Liver (tissue), 9 donors: ENCODE data around the gene TTC39C. TPM values are rescaled to one million over a fixed set of nuclear protein-coding genes. Genes with fewer than 3 reads are reported as not detected.

Source experiments
- DNase-seq: peaks from one replicate; pipeline ENCODE4 v3.0.0-alpha.2; 2017; ENCODE audit warnings: low spot score
- H3K27ac ChIP-seq, 2 donors: one replicate each; pipeline ENCODE4 v1.7.0; 2013; ENCODE audit warnings: inconsistent platforms in 2 of 2, low read length in 2 of 2, control low read depth in 1 of 2, low read depth in 1 of 2, mild to moderate bottlenecking in 1 of 2
- H3K27me3 ChIP-seq, 4 donors: one replicate each; pipeline versions ENCODE4 v1.6.1 to v1.7.0; 2013; ENCODE audit warnings: low read length in 3 of 4, inconsistent platforms in 1 of 4, mild to moderate bottlenecking in 1 of 4, moderate library complexity in 1 of 4; ENCODE audit not compliant: control insufficient read depth in 4 of 4, insufficient read depth in 4 of 4
- H3K36me3 ChIP-seq, 4 donors: one replicate each; pipeline versions ENCODE4 v1.6.1 to v1.7.0; 2013; ENCODE audit warnings: low read length in 3 of 4, mild to moderate bottlenecking in 3 of 4, low read depth in 1 of 4, moderate library complexity in 1 of 4; ENCODE audit not compliant: control insufficient read depth in 4 of 4, insufficient read depth in 3 of 4
- H3K4me1 ChIP-seq, 4 donors: one replicate each; pipeline versions ENCODE4 v1.6.1 to v1.7.0; 2013; ENCODE audit warnings: low read length in 3 of 4, mild to moderate bottlenecking in 3 of 4, moderate library complexity in 1 of 4; ENCODE audit not compliant: control insufficient read depth in 4 of 4, insufficient read depth in 4 of 4
- H3K4me3 ChIP-seq, 3 donors: one replicate each; pipeline versions ENCODE4 v1.6.1 to v1.7.0; 2013; ENCODE audit warnings: low read length in 3 of 3, control low read depth in 1 of 3, low read depth in 1 of 3, mild to moderate bottlenecking in 1 of 3
- H3K9ac ChIP-seq, 2 donors: one replicate each; pipeline ENCODE4 v1.7.0; 2013; ENCODE audit warnings: low read length in 2 of 2, mild to moderate bottlenecking in 2 of 2, moderate library complexity in 2 of 2, control low read depth in 1 of 2, low read depth in 1 of 2
- H3K9me3 ChIP-seq, 4 donors: one replicate each; pipeline versions ENCODE4 v1.6.1 to v1.7.0; 2013; ENCODE audit warnings: low read length in 3 of 4; ENCODE audit not compliant: control insufficient read depth in 4 of 4
- ATF3 ChIP-seq: IDR thresholded peaks from 2 replicates; pipeline ENCODE4 v1.6.1; 2016; ENCODE audit warnings: antibody characterized with exemption
- CTCF ChIP-seq: fragments of 150-350 bp; IDR thresholded peaks from 2 replicates; pipeline ENCODE4 v1.5.1; 2017; ENCODE audit warnings: improper control_type of control experiment, low read depth, low read length; ENCODE audit not compliant: missing input control
- EGR1 ChIP-seq, 2 donors: IDR thresholded peaks; 2 replicates each; pipeline ENCODE4 v1.6.1; 2016 to 2018; ENCODE audit warnings: antibody characterized with exemption in 2 of 2, low read depth in 2 of 2
- FOXA1 ChIP-seq: IDR thresholded peaks from 2 replicates; pipeline ENCODE4 v1.6.1; 2016; ENCODE audit warnings: antibody characterized with exemption
- FOXA2 ChIP-seq: IDR thresholded peaks from 2 replicates; pipeline ENCODE4 v1.6.1; 2016; ENCODE audit warnings: antibody characterized with exemption
- GABPA ChIP-seq, 2 donors: IDR thresholded peaks in 1 of 2; conservative IDR thresholded peaks in 1 of 2; 2 replicates each; pipeline ENCODE4 v1.6.1; 2016; ENCODE audit warnings: antibody characterized with exemption in 2 of 2, mild to moderate bottlenecking in 1 of 2, moderate library complexity in 1 of 2
- HNF4A ChIP-seq, 2 donors: conservative IDR thresholded peaks; 2 replicates each; pipeline ENCODE4 v1.6.1; 2016; ENCODE audit warnings: antibody characterized with exemption in 2 of 2, mild to moderate bottlenecking in 2 of 2
- HNF4G ChIP-seq: IDR thresholded peaks from 2 replicates; pipeline ENCODE4 v1.6.1; 2016; ENCODE audit warnings: antibody characterized with exemption
- NR2F2 ChIP-seq: IDR thresholded peaks from 2 replicates; pipeline ENCODE4 v1.6.1; 2016; ENCODE audit warnings: antibody characterized with exemption
- RAD21 ChIP-seq, 2 donors: IDR thresholded peaks; 2 replicates each; pipeline ENCODE4 v1.6.1; 2016; ENCODE audit warnings: antibody characterized with exemption in 2 of 2, mild to moderate bottlenecking in 2 of 2
- RXRA ChIP-seq, 2 donors: IDR thresholded peaks; 2 replicates each; pipeline ENCODE4 v1.6.1; 2017 to 2018; ENCODE audit warnings: antibody characterized with exemption in 2 of 2, mild to moderate bottlenecking in 1 of 2
- SP1 ChIP-seq: IDR thresholded peaks from 2 replicates; pipeline ENCODE4 v1.6.1; 2018; ENCODE audit warnings: antibody characterized with exemption, mild to moderate bottlenecking
- TAF1 ChIP-seq: conservative IDR thresholded peaks from 2 replicates; pipeline ENCODE4 v1.6.1; 2016; ENCODE audit warnings: antibody characterized with exemption, mild to moderate bottlenecking
- YY1 ChIP-seq: IDR thresholded peaks from 2 replicates; pipeline ENCODE4 v1.6.1; 2016; ENCODE audit warnings: antibody characterized with exemption, mild to moderate bottlenecking
- WGBS: extraction: QIAGEN DNeasy Blood & Tissue Kit; methylation state at CpG from one replicate; pipeline ENCODE4 v1.1.7; 2013; 5-methylcytosine and 5-hydroxymethylcytosine counted together
- polyA plus RNA-seq, 2 donors: library from polyadenylated mRNA; stranded (reverse) in 1 of 2; unstranded in 1 of 2; fragments of 200-250 nt in 1 of 2; fragments of >200 nt in 1 of 2; fragmentation: Nextera tagmentation in 1 of 2; extraction: Ambion mirVana in 1 of 2; gene quantifications; one replicate each; pipeline versions ENCODE4 v1.2.1 to v1.2.3, GENCODE V29; 2013 to 2015
- total RNA-seq, 2 donors: library from RNA; depleted of rRNA; stranded (reverse); fragments of >200 nt; gene quantifications; one replicate each; pipeline ENCODE4 v1.2.3, GENCODE V29; 2014
- TF ChIP-seq, protein P1 (sequence below): IDR thresholded peaks from 2 replicates; pipeline ENCODE4 v1.6.1; 2016; ENCODE audit warnings: antibody characterized with exemption, mild to moderate bottlenecking
- TF ChIP-seq, protein P2 (sequence below): IDR thresholded peaks from 2 replicates; pipeline ENCODE4 v1.6.1; 2016; ENCODE audit warnings: antibody characterized with exemption
- TF ChIP-seq, protein P3 (sequence below): IDR thresholded peaks from 2 replicates; pipeline ENCODE4 v1.6.1; 2016; ENCODE audit warnings: antibody characterized with exemption
- donor health status: healthy.
- donor health status: healthy.
- donor health status: healthy.
- donor health status: healthy.
- donor health status: healthy.

TTC39C gene
- total and polyA plus RNA-seq, 4 donors, result 22.8 to 55.1 (median 38.6) TPM

DNA sequence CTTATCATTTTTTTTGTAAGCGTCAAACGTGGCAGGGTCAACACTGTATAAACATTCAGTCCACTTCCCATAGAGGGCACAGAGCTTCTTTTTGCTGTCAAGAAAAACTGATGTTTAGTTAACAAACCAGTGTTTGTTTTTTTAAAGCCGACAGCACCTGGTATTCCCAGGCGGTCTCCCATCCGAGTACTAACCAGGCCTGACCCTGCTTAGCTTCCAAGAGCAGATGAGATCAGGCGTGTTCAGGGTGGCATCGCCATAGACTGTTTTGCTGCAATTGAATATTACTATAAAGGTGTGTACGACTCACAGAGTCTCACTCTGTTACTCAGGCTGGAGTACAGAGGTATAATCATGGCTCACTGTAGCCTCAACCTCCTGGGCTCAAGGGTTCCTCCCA, 155.8 kb downstream of the TTC39C start:
- no peaks in the 10 kb centered on the region for H3K4me1 ChIP-seq
- H3K4me3 ChIP-seq, result no peak overlapping the region
- peaks cover 0 to 18% (median 7%) of the 10 kb centered on the region in 4 donors for H3K36me3 ChIP-seq
- H3K9me3 ChIP-seq, result no peaks in the 10 kb centered on the region
- TF ChIP-seq TAF1 (no peak), FOXA2 (no peak), FOXA1 (no peak), YY1 (no peak), CTCF (no peak), HNF4A (conservative IDR thresholded peaks at IDR 0.05) (no peak), HNF4G (no peak), GABPA (IDR thresholded peaks at IDR 0.05 in 1 of 2, conservative IDR thresholded peaks at IDR 0.05 in 1 of 2) (no peak), EGR1 (IDR thresholded peaks at IDR 0.05; ENCODE audit: low read depth in 2 of 2) (no peak), SP1 (no peak), NR2F2 (no peak), RAD21 (IDR thresholded peaks at IDR 0.05) (no peak), RXRA (IDR thresholded peaks at IDR 0.05) (no peak), ATF3 (no peak)
- TF ChIP-seq, protein P1, sequence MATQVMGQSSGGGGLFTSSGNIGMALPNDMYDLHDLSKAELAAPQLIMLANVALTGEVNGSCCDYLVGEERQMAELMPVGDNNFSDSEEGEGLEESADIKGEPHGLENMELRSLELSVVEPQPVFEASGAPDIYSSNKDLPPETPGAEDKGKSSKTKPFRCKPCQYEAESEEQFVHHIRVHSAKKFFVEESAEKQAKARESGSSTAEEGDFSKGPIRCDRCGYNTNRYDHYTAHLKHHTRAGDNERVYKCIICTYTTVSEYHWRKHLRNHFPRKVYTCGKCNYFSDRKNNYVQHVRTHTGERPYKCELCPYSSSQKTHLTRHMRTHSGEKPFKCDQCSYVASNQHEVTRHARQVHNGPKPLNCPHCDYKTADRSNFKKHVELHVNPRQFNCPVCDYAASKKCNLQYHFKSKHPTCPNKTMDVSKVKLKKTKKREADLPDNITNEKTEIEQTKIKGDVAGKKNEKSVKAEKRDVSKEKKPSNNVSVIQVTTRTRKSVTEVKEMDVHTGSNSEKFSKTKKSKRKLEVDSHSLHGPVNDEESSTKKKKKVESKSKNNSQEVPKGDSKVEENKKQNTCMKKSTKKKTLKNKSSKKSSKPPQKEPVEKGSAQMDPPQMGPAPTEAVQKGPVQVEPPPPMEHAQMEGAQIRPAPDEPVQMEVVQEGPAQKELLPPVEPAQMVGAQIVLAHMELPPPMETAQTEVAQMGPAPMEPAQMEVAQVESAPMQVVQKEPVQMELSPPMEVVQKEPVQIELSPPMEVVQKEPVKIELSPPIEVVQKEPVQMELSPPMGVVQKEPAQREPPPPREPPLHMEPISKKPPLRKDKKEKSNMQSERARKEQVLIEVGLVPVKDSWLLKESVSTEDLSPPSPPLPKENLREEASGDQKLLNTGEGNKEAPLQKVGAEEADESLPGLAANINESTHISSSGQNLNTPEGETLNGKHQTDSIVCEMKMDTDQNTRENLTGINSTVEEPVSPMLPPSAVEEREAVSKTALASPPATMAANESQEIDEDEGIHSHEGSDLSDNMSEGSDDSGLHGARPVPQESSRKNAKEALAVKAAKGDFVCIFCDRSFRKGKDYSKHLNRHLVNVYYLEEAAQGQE, result no peak
- H3K27me3 ChIP-seq, result no peaks in the 10 kb centered on the region
- no peak overlapping the region for H3K27ac ChIP-seq
- peak; percentile 39 for DNase-seq
- WGBS, result 83% methylated on average over 8 of the region's 8 CpGs
- H3K9ac ChIP-seq, result no peak overlapping the region

DNA sequence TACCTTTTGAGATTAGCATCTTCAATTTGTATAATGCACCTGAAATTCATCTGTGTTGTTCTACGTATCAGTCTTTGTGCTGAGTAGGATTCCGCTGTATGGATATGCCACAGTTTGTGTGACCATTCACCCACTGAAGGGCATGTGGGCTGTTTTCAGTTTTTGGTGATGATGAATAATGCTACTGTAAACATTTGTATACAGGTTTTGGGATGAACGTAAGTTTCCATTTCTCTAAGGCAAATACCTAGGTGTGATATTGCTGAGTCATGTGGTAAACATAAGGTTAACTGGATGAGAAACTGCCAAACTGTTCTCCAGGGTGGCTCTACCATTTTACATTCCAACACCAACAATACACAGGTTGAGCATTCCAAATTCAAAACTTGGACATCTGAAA, 159.4 kb downstream of the TTC39C start:
- Histone ChIP-seq H3K27me3 (no peaks in the 10 kb centered on the region), H3K4me1 (peaks cover 3 to 14% (median 10%) of the 10 kb centered on the region in 4 donors), H3K27ac (no peak overlapping the region), H3K9me3 (no peaks in the 10 kb centered on the region), H3K4me3 (no peak overlapping the region), H3K9ac (no peak overlapping the region), H3K36me3 (peaks cover 0 to 8% (median under 1%) of the 10 kb centered on the region in 4 donors)
- TF ChIP-seq RAD21 (IDR thresholded peaks at IDR 0.05) (no peak), GABPA (IDR thresholded peaks at IDR 0.05 in 1 of 2, conservative IDR thresholded peaks at IDR 0.05 in 1 of 2) (no peak), SP1 (no peak), CTCF (no peak), YY1 (no peak), HNF4A (conservative IDR thresholded peaks at IDR 0.05) (no peak), EGR1 (IDR thresholded peaks at IDR 0.05; ENCODE audit: low read depth in 2 of 2) (no peak), TAF1 (no peak), RXRA (IDR thresholded peaks at IDR 0.05) (no peak)
- TF ChIP-seq, protein P2, sequence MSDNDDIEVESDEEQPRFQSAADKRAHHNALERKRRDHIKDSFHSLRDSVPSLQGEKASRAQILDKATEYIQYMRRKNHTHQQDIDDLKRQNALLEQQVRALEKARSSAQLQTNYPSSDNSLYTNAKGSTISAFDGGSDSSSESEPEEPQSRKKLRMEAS, result no peak
- TF ChIP-seq, protein P3, sequence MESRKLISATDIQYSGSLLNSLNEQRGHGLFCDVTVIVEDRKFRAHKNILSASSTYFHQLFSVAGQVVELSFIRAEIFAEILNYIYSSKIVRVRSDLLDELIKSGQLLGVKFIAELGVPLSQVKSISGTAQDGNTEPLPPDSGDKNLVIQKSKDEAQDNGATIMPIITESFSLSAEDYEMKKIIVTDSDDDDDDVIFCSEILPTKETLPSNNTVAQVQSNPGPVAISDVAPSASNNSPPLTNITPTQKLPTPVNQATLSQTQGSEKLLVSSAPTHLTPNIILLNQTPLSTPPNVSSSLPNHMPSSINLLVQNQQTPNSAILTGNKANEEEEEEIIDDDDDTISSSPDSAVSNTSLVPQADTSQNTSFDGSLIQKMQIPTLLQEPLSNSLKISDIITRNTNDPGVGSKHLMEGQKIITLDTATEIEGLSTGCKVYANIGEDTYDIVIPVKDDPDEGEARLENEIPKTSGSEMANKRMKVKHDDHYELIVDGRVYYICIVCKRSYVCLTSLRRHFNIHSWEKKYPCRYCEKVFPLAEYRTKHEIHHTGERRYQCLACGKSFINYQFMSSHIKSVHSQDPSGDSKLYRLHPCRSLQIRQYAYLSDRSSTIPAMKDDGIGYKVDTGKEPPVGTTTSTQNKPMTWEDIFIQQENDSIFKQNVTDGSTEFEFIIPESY, result no peak
- TF ChIP-seq, protein P1, result no peak
- DNase-seq, result no peak
- WGBS, result 85% methylated on average over 3 of the region's 3 CpGs
